Inferior parietal cortex (tissue), 1 donor: ENCODE measurements around the gene SPSB4.
"Not testable (repeated sequence)": the region's sequence is repeated elsewhere in the genome, so short reads cannot be mapped to it uniquely, and the experiment has no call there.

Source experiments
- DNase-seq: peaks from one replicate; pipeline ENCODE4 v3.0.0-alpha.2; 2016; ENCODE audit errors: extremely low spot score

SPSB4 gene

DNA sequence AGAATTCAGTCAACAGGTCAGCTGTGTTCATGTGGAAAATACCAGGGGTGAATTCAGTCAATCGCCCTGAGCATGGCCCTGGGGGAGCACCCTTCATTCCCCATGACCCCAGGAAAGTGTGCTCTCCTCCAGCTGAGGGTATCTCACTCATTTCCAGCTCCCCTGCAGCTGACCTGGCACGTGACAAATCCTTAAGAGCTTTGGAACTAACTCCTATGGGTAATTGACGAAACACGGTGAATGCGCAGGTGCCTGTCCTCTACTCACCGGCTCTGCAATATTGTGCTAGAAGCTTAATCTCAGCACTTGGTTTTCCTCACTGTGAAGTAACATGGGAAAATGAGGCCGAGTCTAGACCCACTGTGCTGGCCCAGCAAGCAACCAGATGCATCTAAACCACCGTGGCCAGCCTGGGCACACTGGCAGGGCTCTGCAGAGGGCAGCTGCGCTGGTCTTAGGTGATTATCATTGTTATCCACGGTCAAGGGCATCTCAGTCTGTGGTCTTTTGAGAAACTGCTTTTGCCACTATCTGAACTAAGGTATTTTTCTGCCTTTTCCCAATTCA, 63.1 kb downstream of the SPSB4 start:
- no peak for DNase-seq

DNA sequence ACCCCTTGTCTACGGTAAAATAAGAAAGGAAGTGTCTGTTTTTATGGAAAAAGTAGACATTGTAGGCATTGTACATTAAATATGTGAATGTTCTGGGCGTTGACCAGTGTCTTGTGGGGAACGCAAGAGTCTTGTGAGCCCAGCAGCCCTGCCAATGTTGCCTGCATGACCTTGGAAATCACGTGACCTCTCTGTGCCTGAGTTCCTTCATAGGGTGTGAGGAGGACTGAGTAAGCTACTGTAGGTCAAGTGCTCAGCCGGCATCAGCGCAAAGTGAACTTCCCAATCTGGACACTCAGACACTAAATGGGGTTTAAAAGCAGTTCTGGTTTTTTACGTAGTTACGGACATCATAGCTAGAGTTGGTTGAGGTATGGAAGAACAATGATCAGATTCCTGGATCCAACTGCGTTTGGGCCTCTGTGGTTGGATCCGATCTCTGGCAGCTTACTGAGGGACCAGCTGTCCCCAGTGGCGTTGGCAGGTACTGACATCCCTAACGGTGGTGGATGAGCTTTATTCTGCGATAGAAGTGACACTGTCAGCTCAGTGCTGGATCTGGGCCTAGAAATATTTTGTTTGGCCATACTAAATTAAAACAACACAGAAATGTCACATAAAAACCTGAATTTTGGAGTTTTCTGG, 63.8 kb downstream of the SPSB4 start:
- no peak for DNase-seq

DNA sequence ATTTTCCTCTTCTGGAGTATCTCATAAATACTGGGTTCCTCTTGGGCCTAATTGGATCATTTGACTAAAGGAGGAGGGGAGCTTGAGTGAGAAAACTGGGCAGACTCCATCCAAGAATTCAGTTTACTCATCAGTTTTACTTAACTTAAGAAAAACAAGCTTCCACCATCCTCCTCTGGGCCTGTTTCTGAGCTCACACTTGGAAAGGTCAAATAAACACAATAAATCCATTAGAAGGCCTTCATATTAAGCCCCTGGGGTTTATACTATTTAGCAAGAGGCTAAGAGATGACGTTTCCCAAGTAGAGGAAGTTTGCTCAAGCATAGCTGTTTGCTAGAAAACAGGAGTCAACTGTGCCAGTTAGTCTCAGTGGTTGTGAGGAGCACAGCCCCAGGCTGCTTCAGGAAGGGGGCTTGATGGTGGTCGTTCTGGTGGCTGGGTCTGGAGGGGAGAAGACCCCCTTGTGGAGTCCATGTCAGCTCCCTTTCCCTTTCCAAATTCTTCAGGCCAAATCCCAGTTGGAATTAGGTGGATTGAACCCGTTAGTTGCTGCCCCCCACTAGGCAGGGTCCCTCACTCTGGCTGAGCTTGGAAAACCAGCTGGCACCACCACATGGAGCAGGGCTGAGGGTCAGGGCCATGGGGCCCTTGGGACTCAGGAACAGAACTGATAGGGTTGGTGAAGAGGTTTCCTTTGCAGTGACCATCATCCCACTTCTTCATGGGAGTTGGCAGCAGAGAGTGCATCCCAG, 64.8 kb downstream of the SPSB4 start:
- no peak for DNase-seq

DNA sequence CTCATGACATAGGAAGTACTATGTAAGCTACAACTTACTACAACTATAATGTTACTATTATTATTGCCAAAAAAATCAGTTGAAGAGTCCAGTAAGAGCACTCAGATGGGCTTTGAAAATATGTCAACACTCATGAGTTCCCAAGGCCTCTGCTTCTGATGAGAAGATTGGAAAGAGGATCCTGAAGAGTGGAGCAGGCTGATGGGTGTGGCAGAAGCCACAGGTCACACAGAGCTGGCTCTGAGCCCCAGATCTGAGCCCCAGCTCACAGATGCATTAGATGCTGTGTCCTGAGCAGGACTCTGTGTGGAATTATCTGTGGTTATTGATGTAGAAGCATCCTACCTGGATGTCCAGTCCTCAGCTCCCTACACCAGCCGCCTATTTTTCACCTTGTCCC, 65.6 kb downstream of the SPSB4 start:
- DNase-seq = no peak

DNA sequence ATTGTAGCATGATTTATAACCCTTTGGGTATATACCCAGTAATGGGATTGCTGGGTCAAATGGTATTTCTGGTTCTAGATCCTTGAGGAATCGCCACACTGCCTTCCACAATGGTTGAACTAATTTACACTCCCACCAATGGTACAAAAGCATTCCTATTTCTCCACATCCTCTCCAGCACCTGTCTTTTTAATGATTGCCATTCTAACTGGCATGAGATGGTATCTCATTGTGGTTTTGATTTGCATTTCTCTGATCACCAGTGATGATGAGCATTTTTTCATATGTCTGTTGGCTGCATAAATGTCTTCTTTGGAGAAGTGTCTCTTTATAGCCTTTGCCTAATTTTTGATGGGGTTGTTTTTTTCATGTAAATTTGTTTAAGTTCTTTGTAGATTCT, 66.8 kb downstream of the SPSB4 start:
- DNase-seq = not testable (repeated sequence)

- DNase-seq = no peak
These were observed 71.4 kb downstream of the SPSB4 start for GRCh38 chr3:141122455-141123030.

GRCh38 chr3:141123677-141124410, 72.7 kb downstream of the SPSB4 start:
- no peak for DNase-seq

- no peak for DNase-seq
These were observed 73.6 kb downstream of the SPSB4 start for GRCh38 chr3:141124715-141125114.

DNA sequence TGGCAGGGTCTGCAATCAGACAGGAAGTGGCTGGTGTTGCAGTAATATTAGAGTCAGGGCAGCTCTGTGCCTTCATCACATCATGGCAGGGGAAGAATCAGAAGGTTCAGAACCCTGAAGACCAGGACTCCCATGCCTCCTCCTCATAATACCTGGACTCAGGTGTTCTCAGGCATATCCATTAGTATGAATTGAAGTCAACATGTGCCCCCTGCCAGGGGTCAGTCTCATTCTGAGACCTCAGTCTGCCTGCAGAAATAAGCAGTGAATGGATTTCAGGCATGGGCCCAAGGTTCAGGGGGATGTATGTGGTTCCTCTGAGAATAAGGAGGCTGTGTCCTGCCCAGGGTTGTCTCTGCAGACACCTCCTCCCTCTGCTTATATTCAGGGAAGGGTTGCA, 74.2 kb downstream of the SPSB4 start:
- no peak for DNase-seq

DNA sequence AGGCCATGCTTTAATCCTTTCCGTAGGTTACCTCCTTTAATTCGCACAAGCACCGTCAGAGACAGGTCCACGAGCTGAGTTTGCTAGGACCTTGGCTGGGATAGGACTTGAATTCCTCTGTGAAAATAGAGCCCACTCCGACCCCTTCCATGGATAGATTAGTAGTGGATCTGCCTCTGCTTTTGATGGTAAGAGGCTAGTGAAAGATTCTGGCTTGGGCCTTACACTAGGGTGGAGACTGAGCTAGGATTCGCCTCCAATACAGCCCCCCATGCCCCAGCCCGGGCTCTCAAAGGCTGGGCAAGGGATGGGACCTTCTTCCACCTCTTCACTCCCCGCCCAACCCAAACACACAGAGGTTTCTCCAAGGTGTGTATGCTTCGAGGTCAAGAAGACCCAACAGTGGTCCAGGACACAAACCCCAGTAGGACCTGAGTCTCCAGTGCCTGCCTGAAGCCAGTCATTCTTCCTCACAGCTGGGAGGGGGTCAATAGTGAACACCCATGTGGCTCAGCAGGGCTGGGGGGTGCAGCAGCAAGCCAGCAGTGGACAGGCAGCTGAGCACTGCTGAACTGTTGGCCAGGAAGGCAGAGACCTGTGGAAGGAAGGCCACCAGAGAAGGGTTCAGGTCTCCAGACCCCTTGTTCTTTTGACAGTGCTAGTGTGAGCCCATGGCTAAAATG, 75.7 kb downstream of the SPSB4 start:
- DNase-seq = no peak

- DNase-seq = no peak
These were observed 76.4 kb downstream of the SPSB4 start for GRCh38 chr3:141127344-141128125.

- no peak for DNase-seq
These were observed 77.1 kb downstream of the SPSB4 start for GRCh38 chr3:141128126-141128777.

- DNase-seq = no peak
These were observed 77.9 kb downstream of the SPSB4 start for GRCh38 chr3:141129049-141129448.

DNA sequence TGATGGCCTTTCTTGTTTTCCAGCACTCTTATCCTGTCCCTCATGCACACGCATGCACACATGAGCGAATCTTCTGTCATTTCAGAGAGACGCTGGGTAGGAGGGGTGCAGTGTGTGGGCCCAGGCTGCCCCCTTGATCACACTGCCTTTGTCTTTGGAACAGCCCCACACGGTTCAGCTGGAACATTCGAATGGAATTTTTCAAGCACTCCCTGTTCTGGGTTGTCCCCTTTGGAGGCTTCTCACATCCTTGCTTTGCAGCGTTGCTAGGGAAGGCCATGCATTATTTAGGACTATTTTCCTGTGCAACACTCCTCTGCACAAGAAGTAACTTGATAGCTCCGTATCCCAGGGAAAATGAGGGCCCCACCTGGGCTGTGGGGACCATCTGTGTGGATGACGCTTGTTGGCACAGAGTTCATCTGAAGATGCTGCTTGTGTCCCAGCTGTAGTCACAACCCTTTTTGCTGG, 78.4 kb downstream of the SPSB4 start:
- DNase-seq = peak; percentile 17

DNA sequence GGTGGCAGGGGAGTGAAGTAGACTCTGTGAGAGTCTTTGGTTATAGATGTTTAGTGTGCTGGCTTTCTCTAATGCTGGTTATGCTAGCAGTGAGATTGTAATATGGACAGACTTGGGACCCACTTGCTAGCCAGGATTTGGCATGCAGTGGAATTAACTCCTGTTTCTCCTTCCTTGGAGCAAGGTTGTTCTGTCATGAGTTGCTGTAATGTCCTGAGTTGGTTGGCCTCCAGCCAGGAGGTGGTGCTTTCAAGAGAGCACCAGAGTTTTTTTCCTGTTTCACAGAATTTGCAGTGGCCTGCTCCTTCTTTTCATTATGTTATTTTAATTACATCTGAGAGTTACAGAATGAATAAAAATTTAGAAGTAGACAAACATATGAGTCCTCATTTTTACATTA, 92.4 kb downstream of the SPSB4 start:
- no peak for DNase-seq

GRCh38 chr3:141146979-141147470, 95.9 kb downstream of the SPSB4 start:
- DNase-seq = no peak

DNA sequence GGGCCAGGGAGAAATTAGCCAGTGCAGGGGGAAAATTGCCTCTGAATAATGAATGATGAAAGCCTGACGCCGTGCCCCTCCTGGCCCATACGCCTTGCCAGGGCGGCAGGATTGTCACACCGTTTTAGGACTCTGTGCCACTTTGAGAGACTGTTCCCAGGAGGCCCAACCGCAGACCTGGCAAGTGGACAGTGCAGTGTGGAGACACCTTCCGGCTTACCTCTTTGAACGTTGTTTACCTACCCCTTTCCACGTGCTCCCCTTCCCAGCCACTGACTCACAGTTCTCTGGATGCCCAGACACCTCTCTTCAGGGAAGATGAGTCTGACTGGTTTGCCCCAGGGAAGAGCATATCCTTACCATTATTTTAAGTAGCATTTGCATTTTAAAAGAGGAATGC, 96.5 kb downstream of the SPSB4 start:
- DNase-seq = no peak

- no peak for DNase-seq
These were observed 97.0 kb downstream of the SPSB4 start for GRCh38 chr3:141148169-141148568.

GRCh38 chr3:141148770-141149169, 97.6 kb downstream of the SPSB4 start:
- DNase-seq = no peak
